GM18858 (cell line): ENCODE results near the gene FAM25A.

Source experiments
- ATAC-seq: cut with Tn5 transposase; IDR thresholded peaks from one replicate; pipeline ENCODE4 v1.9.1; 2021; ENCODE audit not compliant: unreplicated experiment

The FAM25A gene

GRCh38 chr10:87059401-87059800 is 39.3 kb downstream of the FAM25A start:
- no peak for ATAC-seq

- ATAC-seq: no peak
These were observed 40.3 kb downstream of the FAM25A start for GRCh38 chr10:87060280-87060928.

GRCh38 chr10:87064651-87065050 is 44.6 kb downstream of the FAM25A start:
- no peak for ATAC-seq

GRCh38 chr10:87066178-87066577 is 46.1 kb downstream of the FAM25A start:
- ATAC-seq: no peak

GRCh38 chr10:87066865-87067264 is 46.8 kb downstream of the FAM25A start:
- ATAC-seq: no peak

- ATAC-seq: no peak
These were observed 48.2 kb downstream of the FAM25A start for GRCh38 chr10:87068281-87068680.

- ATAC-seq: no peak
These were observed 52.4 kb downstream of the FAM25A start for GRCh38 chr10:87072449-87072848.
